ENCODE data around the gene MSL3B.

DNA sequence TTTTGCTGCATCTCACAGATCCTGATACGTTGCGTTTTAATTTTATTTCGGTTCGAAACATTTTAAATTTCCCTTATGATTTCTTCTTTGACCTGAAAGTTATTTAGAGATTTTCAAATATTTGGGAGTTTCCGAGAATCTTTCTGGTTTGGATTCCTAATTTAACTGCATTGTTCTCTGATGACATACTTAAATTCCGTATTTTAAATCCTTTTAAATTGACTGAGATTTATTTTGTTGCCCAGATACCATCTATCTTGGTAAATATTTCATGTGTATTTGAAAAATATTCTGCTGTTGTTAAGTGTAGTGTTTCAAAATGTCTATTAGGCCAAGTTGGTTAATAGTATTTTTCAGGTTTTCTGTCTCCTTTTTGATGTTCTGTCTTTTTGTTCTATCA is 52.3 kb downstream of the MSL3B start:
- TF ChIP-seq, protein P1, sequence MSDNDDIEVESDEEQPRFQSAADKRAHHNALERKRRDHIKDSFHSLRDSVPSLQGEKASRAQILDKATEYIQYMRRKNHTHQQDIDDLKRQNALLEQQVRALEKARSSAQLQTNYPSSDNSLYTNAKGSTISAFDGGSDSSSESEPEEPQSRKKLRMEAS (IDR thresholded peaks at IDR 0.05): no peak
- TF ChIP-seq EP300 (IDR thresholded peaks at IDR 0.05; ENCODE audit: borderline replicate concordance) (no peak), CEBPB (IDR thresholded peaks at IDR 0.05) (no peak), EGR1 (IDR thresholded peaks at IDR 0.05) (no peak), CREB1 (IDR thresholded peaks at IDR 0.05; ENCODE audit: low read depth) (no peak), ZBTB7A (IDR thresholded peaks at IDR 0.05; ENCODE audit: low read depth) (no peak), NFIC (IDR thresholded peaks at IDR 0.05) (no peak)
- TF ChIP-seq, protein P2, sequence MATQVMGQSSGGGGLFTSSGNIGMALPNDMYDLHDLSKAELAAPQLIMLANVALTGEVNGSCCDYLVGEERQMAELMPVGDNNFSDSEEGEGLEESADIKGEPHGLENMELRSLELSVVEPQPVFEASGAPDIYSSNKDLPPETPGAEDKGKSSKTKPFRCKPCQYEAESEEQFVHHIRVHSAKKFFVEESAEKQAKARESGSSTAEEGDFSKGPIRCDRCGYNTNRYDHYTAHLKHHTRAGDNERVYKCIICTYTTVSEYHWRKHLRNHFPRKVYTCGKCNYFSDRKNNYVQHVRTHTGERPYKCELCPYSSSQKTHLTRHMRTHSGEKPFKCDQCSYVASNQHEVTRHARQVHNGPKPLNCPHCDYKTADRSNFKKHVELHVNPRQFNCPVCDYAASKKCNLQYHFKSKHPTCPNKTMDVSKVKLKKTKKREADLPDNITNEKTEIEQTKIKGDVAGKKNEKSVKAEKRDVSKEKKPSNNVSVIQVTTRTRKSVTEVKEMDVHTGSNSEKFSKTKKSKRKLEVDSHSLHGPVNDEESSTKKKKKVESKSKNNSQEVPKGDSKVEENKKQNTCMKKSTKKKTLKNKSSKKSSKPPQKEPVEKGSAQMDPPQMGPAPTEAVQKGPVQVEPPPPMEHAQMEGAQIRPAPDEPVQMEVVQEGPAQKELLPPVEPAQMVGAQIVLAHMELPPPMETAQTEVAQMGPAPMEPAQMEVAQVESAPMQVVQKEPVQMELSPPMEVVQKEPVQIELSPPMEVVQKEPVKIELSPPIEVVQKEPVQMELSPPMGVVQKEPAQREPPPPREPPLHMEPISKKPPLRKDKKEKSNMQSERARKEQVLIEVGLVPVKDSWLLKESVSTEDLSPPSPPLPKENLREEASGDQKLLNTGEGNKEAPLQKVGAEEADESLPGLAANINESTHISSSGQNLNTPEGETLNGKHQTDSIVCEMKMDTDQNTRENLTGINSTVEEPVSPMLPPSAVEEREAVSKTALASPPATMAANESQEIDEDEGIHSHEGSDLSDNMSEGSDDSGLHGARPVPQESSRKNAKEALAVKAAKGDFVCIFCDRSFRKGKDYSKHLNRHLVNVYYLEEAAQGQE (IDR thresholded peaks at IDR 0.05; ENCODE audit: low read depth): no peak
